ENCODE data around the gene SH3BGRL.

DNA sequence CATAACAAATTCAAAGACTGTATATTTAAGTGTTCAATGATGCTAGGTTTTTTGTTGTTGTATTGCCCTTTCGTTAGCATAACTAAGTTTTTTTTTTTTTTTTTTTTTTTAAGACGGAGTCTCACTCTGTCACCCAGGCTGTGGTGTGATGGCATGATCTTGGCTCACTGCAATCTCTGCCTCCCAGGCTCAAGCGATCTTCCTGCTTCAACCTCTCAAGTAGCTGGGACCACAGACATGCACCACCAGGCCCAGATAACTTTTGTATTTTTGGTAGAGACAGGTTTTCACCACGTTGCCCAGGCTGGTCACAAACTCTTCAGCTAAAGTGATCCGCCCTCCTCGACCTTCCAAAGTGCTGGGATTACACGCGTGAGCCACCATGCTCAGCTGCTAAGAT lies 7.0 kb downstream of the SH3BGRL start:
- TF ChIP-seq, protein P1, sequence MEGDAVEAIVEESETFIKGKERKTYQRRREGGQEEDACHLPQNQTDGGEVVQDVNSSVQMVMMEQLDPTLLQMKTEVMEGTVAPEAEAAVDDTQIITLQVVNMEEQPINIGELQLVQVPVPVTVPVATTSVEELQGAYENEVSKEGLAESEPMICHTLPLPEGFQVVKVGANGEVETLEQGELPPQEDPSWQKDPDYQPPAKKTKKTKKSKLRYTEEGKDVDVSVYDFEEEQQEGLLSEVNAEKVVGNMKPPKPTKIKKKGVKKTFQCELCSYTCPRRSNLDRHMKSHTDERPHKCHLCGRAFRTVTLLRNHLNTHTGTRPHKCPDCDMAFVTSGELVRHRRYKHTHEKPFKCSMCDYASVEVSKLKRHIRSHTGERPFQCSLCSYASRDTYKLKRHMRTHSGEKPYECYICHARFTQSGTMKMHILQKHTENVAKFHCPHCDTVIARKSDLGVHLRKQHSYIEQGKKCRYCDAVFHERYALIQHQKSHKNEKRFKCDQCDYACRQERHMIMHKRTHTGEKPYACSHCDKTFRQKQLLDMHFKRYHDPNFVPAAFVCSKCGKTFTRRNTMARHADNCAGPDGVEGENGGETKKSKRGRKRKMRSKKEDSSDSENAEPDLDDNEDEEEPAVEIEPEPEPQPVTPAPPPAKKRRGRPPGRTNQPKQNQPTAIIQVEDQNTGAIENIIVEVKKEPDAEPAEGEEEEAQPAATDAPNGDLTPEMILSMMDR (IDR thresholded peaks at IDR 0.05), result no peak
- TF ChIP-seq YY1 (IDR thresholded peaks at IDR 0.05; ENCODE audit: low read depth), result no peak
- TF ChIP-seq TAF1 (IDR thresholded peaks at IDR 0.05; ENCODE audit: borderline replicate concordance, low read depth, low read length), result no peak
- no peak for TF ChIP-seq EZH2phosphoT487 (IDR thresholded peaks at IDR 0.05; ENCODE audit: borderline replicate concordance, low read depth)
- TF ChIP-seq, protein P2, sequence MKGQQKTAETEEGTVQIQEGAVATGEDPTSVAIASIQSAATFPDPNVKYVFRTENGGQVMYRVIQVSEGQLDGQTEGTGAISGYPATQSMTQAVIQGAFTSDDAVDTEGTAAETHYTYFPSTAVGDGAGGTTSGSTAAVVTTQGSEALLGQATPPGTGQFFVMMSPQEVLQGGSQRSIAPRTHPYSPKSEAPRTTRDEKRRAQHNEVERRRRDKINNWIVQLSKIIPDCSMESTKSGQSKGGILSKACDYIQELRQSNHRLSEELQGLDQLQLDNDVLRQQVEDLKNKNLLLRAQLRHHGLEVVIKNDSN (IDR thresholded peaks at IDR 0.05; ENCODE audit: borderline replicate concordance, low read depth), result no peak
- no peak for TF ChIP-seq JUND (IDR thresholded peaks at IDR 0.05)
- TF ChIP-seq MXI1 (IDR thresholded peaks at IDR 0.05; ENCODE audit: low read depth, low read length), result no peak
- TF ChIP-seq POLR2AphosphoS5 (IDR thresholded peaks at IDR 0.05; ENCODE audit: low read depth, low read length), result no peak
- no peak for TF ChIP-seq RXRA (IDR thresholded peaks at IDR 0.05; ENCODE audit: borderline replicate concordance, low read depth)
- TF ChIP-seq, protein P3, sequence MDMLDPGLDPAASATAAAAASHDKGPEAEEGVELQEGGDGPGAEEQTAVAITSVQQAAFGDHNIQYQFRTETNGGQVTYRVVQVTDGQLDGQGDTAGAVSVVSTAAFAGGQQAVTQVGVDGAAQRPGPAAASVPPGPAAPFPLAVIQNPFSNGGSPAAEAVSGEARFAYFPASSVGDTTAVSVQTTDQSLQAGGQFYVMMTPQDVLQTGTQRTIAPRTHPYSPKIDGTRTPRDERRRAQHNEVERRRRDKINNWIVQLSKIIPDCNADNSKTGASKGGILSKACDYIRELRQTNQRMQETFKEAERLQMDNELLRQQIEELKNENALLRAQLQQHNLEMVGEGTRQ (IDR thresholded peaks at IDR 0.05; ENCODE audit: borderline replicate concordance, low read depth, low read length), result no peak
- no peak for TF ChIP-seq EP300 (IDR thresholded peaks at IDR 0.05; ENCODE audit: borderline replicate concordance in 1 of 2, low read depth in 1 of 2, low read length in 1 of 2)
- no peak for TF ChIP-seq RAD21 (IDR thresholded peaks at IDR 0.05; ENCODE audit: low read length)
- TF ChIP-seq TEAD4 (IDR thresholded peaks at IDR 0.05; ENCODE audit: borderline replicate concordance, insufficient read depth), result no peak
- no peak for TF ChIP-seq RCOR1 (IDR thresholded peaks at IDR 0.05; ENCODE audit: low read length)

Measured in SK-N-SH (cell line).